GM21737 (cell line): ENCODE measurements around the gene LRGUK.
"Not testable (repeated sequence)": the region's sequence is repeated elsewhere in the genome, so short reads cannot be mapped to it uniquely, and the experiment has no call there.

Source experiments
- ATAC-seq: cut with Tn5 transposase; IDR thresholded peaks from one replicate; pipeline ENCODE4 v1.9.1; 2021; ENCODE audit warnings: mild to moderate bottlenecking, moderate library complexity; ENCODE audit not compliant: unreplicated experiment

LRGUK gene

GRCh38 chr7:134126966-134127848, at the start of gene LRGUK:
LRGUK (plus strand) TSS chr7:134127340; CDS start chr7:134127368, 28 bp downstream.
- peak; percentile 100 for ATAC-seq

GRCh38 chr7:134077560-134077959, 49.6 kb upstream of the LRGUK start:
- not testable (repeated sequence) for ATAC-seq

GRCh38 chr7:134078991-134079390, 48.1 kb upstream of the LRGUK start:
- no peak for ATAC-seq

GRCh38 chr7:134081695-134082094, 45.4 kb upstream of the LRGUK start:
- ATAC-seq, result no peak

GRCh38 chr7:134083766-134084487, 43.2 kb upstream of the LRGUK start:
- no peak for ATAC-seq

GRCh38 chr7:134084488-134085144, 42.5 kb upstream of the LRGUK start:
- ATAC-seq, result no peak

GRCh38 chr7:134085311-134085710, 41.8 kb upstream of the LRGUK start:
- no peak for ATAC-seq

- ATAC-seq, result no peak
These were observed 40.0 kb upstream of the LRGUK start for GRCh38 chr7:134086998-134087735.

GRCh38 chr7:134088199-134088598, 38.9 kb upstream of the LRGUK start:
- ATAC-seq, result no peak

GRCh38 chr7:134089446-134089845, 37.7 kb upstream of the LRGUK start:
- ATAC-seq, result no peak

GRCh38 chr7:134098072-134098471, 29.1 kb upstream of the LRGUK start:
- ATAC-seq, result no peak

GRCh38 chr7:134101716-134102115, 25.4 kb upstream of the LRGUK start:
- ATAC-seq, result no peak

GRCh38 chr7:134104166-134104565, 23.0 kb upstream of the LRGUK start:
- no peak for ATAC-seq

- no peak for ATAC-seq
These were observed 21.3 kb upstream of the LRGUK start for GRCh38 chr7:134105841-134106240.

GRCh38 chr7:134108802-134109201, 18.3 kb upstream of the LRGUK start:
- no peak for ATAC-seq

- ATAC-seq, result no peak
These were observed 13.5 kb upstream of the LRGUK start for GRCh38 chr7:134113655-134114054.

GRCh38 chr7:134114992-134115391, 12.1 kb upstream of the LRGUK start:
- no peak for ATAC-seq

- no peak for ATAC-seq
These were observed 6.7 kb upstream of the LRGUK start for GRCh38 chr7:134120405-134120804.

- ATAC-seq, result no peak
These were observed 5.5 kb upstream of the LRGUK start for GRCh38 chr7:134121632-134122139.

- ATAC-seq, result no peak
These were observed 4.2 kb upstream of the LRGUK start for GRCh38 chr7:134122980-134123379.

- no peak for ATAC-seq
These were observed 994 bp upstream of the LRGUK start for GRCh38 chr7:134126146-134126545.
